HEK293 (cell line): ENCODE measurements around the gene PTPRK.

ENCODE experiments used
- CTCF ChIA-PET: fragments of 350-600 bp; formaldehyde crosslinking; extraction: SDS; loops from one replicate; lab custom pipeline; 2021; ENCODE audit warnings: antibody characterized with exemption; lab: Yijun Ruan, JAX
- POLR2A ChIA-PET: fragments of 300-600 bp; formaldehyde crosslinking; extraction: SDS; loops from one replicate; lab custom pipeline; 2020; ENCODE audit warnings: antibody characterized with exemption, inconsistent platforms; lab: Yijun Ruan, JAX
- H3K27ac ChIP-seq: fragments of 200-500 bp; sonication (Bioruptor generic); 2 replicates; pipeline ENCODE4 v1.5.1; 2014; ENCODE audit warnings: low read depth, low read length, control low read depth, inconsistent platforms; ENCODE audit errors: extremely low read depth
- H3K36me3 ChIP-seq, 2 experiments: fragments of 200-500 bp in 1 of 2; sonication (Bioruptor generic) in 1 of 2; 1 replicate in 1 of 2; 2 replicates in 1 of 2; pipeline ENCODE4 v1.5.1; 2014 to 2017; ENCODE audit warnings: inconsistent platforms in 2 of 2, low read length in 2 of 2; ENCODE audit not compliant: control insufficient read depth in 2 of 2, insufficient read depth in 1 of 2
- H3K4me1 ChIP-seq: fragments of 200-500 bp; sonication (Bioruptor generic); 2 replicates; pipeline ENCODE4 v1.5.1; 2014; ENCODE audit warnings: mild to moderate bottlenecking, low read length, inconsistent platforms; ENCODE audit not compliant: control insufficient read depth, insufficient read depth
- H3K4me3 ChIP-seq: 2 replicates; pipeline ENCODE4 v1.5.1; 2011; ENCODE audit warnings: low read depth, mild to moderate bottlenecking, control low read depth, low read length, moderate library complexity
- H3K9me3 ChIP-seq: fragments of 200-500 bp; sonication (Bioruptor generic); 2 replicates; pipeline ENCODE4 v1.5.1; 2014; ENCODE audit warnings: low read depth, low read length, inconsistent platforms; ENCODE audit not compliant: control insufficient read depth, insufficient read depth
- BCL11A ChIP-seq: fragments of 450-650 bp; formaldehyde crosslinking; IDR thresholded peaks from 2 replicates; pipeline ENCODE4 v1.5.1; 2016; ENCODE audit warnings: low read depth, missing biosample characterization, missing genetic modification characterization
- HIC1 ChIP-seq: fragments of 450-650 bp; formaldehyde crosslinking; IDR thresholded peaks from 2 replicates; pipeline ENCODE4 v1.5.1; 2016; ENCODE audit warnings: missing biosample characterization, missing genetic modification characterization
- KLF16 ChIP-seq: fragments of 450-650 bp; formaldehyde crosslinking; IDR thresholded peaks from 2 replicates; pipeline ENCODE4 v1.5.1; 2017; ENCODE audit warnings: missing biosample characterization, missing genetic modification characterization
- OVOL3 ChIP-seq: fragments of 450-650 bp; formaldehyde crosslinking; IDR thresholded peaks from 2 replicates; pipeline ENCODE4 v1.5.1; 2016; ENCODE audit warnings: missing biosample characterization, missing genetic modification characterization
- PRDM10 ChIP-seq: fragments of 450-650 bp; formaldehyde crosslinking; IDR thresholded peaks from 2 replicates; pipeline ENCODE4 v1.5.1; 2016; ENCODE audit warnings: missing biosample characterization, missing genetic modification characterization
- SP7 ChIP-seq: fragments of 450-650 bp; formaldehyde crosslinking; IDR thresholded peaks from 2 replicates; pipeline ENCODE4 v1.5.1; 2016; ENCODE audit warnings: missing biosample characterization, missing genetic modification characterization
- ZBTB17 ChIP-seq: fragments of 450-650 bp; formaldehyde crosslinking; IDR thresholded peaks from 2 replicates; pipeline ENCODE4 v1.5.1; 2016; ENCODE audit warnings: missing biosample characterization, missing genetic modification characterization
- ZBTB44 ChIP-seq: fragments of 450-650 bp; IDR thresholded peaks from 2 replicates; pipeline ENCODE4 v1.5.1; 2018; ENCODE audit warnings: missing biosample characterization, mild to moderate bottlenecking, missing genetic modification characterization
- ZNF133 ChIP-seq: fragments of 450-650 bp; formaldehyde crosslinking; IDR thresholded peaks from 2 replicates; pipeline ENCODE4 v1.5.1; 2016; ENCODE audit warnings: missing biosample characterization, missing genetic modification characterization
- ZNF140 ChIP-seq: fragments of 450-650 bp; formaldehyde crosslinking; IDR thresholded peaks from 2 replicates; pipeline ENCODE4 v1.5.1; 2016; ENCODE audit warnings: missing biosample characterization, missing genetic modification characterization
- ZNF146 ChIP-seq: fragments of 450-650 bp; formaldehyde crosslinking; IDR thresholded peaks from 2 replicates; pipeline ENCODE4 v1.5.1; 2016; ENCODE audit warnings: missing biosample characterization, missing genetic modification characterization
- ZNF18 ChIP-seq: fragments of 450-650 bp; formaldehyde crosslinking; IDR thresholded peaks from 2 replicates; pipeline ENCODE4 v1.5.1; 2016; ENCODE audit warnings: missing biosample characterization, missing genetic modification characterization
- ZNF274 ChIP-seq, 2 experiments: fragments of 200-500 bp in 1 of 2; fragments of 450-650 bp in 1 of 2; sonication (Bioruptor generic) in 1 of 2; formaldehyde crosslinking in 1 of 2; IDR thresholded peaks; 2 replicates each; pipeline versions ENCODE4 v1.5.1 to v1.6.1; 2014 to 2016; ENCODE audit warnings: borderline replicate concordance in 1 of 2, inconsistent platforms in 1 of 2, low read length in 1 of 2, missing biosample characterization in 1 of 2, missing genetic modification characterization in 1 of 2
- ZNF341 ChIP-seq: fragments of 450-650 bp; formaldehyde crosslinking; IDR thresholded peaks from 2 replicates; pipeline ENCODE4; 2016; ENCODE audit warnings: low read depth, missing biosample characterization, missing genetic modification characterization
- ZNF366 ChIP-seq: fragments of 450-650 bp; formaldehyde crosslinking; conservative IDR thresholded peaks from 2 replicates; pipeline ENCODE4 v1.5.1; 2016; ENCODE audit warnings: missing biosample characterization, missing genetic modification characterization
- ZNF391 ChIP-seq: fragments of 450-650 bp; formaldehyde crosslinking; IDR thresholded peaks from 2 replicates; pipeline ENCODE4 v1.5.1; 2016; ENCODE audit warnings: low read depth, missing biosample characterization, missing genetic modification characterization, borderline replicate concordance
- ZNF404 ChIP-seq: fragments of 450-650 bp; formaldehyde crosslinking; IDR thresholded peaks from 2 replicates; pipeline ENCODE4 v1.5.1; 2017; ENCODE audit warnings: missing biosample characterization, missing genetic modification characterization
- ZNF514 ChIP-seq: fragments of 450-650 bp; formaldehyde crosslinking; IDR thresholded peaks from 2 replicates; pipeline ENCODE4 v1.5.1; 2016; ENCODE audit warnings: missing biosample characterization, missing genetic modification characterization
- ZNF529 ChIP-seq: fragments of 450-650 bp; formaldehyde crosslinking; IDR thresholded peaks from 2 replicates; pipeline ENCODE4 v1.5.1; 2017; ENCODE audit warnings: missing genetic modification characterization, missing biosample characterization; ENCODE audit not compliant: insufficient replicate concordance
- ZNF843 ChIP-seq: fragments of 450-650 bp; formaldehyde crosslinking; IDR thresholded peaks from 2 replicates; pipeline ENCODE4 v1.5.1; 2016; ENCODE audit warnings: missing biosample characterization, missing genetic modification characterization

Gene PTPRK

GRCh38 chr6:128018821-128019220 is 501.6 kb downstream of the PTPRK start:
- Histone ChIP-seq H3K4me1 (no peaks in the 10 kb centered on the region), H3K27ac (no peak overlapping the region), H3K36me3 (no peaks in the 10 kb centered on the region), H3K4me3 (no peak overlapping the region), H3K9me3 (no peaks in the 10 kb centered on the region)
- ChIA-PET POLR2A (no interaction called here), CTCF (no interaction called here)
- no peak for TF ChIP-seq ZNF514 (tag by site-specific recombination)
- no peak for TF ChIP-seq ZNF146 (tag by site-specific recombination)
- TF ChIP-seq ZNF366 (tag by site-specific recombination), result no peak
- TF ChIP-seq HIC1, result no peak
- no peak for TF ChIP-seq ZNF391 (tag by site-specific recombination)
- no peak for TF ChIP-seq ZBTB17 (tag by site-specific recombination)
- no peak for TF ChIP-seq ZNF529 (tag by site-specific recombination)
- no peak for TF ChIP-seq ZNF341 (tag by site-specific recombination)

GRCh38 chr6:128017288-128017687 is 503.1 kb downstream of the PTPRK start:
- no peak for TF ChIP-seq ZNF529 (tag by site-specific recombination)
- TF ChIP-seq ZBTB44 (tag by site-specific recombination), result no peak
- no peak for TF ChIP-seq ZNF140 (tag by site-specific recombination)
- TF ChIP-seq, all 188 proteins: peak for 0
- Histone ChIP-seq H3K27ac (no peak overlapping the region), H3K9me3 (no peaks in the 10 kb centered on the region), H3K4me1 (no peaks in the 10 kb centered on the region), H3K4me3 (no peak overlapping the region), H3K36me3 (no peaks in the 10 kb centered on the region)
- ChIA-PET POLR2A (no interaction called here), CTCF (no interaction called here)

- CTCF ChIA-PET, result interaction anchor here (0.6 kb wide), 2 partner anchors 48 to 247 kb away, joined by 3 to 5 read pairs; no protein-coding TSS in a partner anchor
- Histone ChIP-seq H3K27ac (no peak overlapping the region), H3K4me1 (no peaks in the 10 kb centered on the region), H3K9me3 (no peaks in the 10 kb centered on the region), H3K36me3 (no peaks in the 10 kb centered on the region), H3K4me3 (no peak overlapping the region)
- POLR2A ChIA-PET, result no interaction called here
- TF ChIP-seq OVOL3 (tag by site-specific recombination) (no peak), PRDM10 (tag by site-specific recombination) (no peak), ZNF404 (tag by site-specific recombination) (no peak), ZNF843 (tag by site-specific recombination) (no peak), ZNF18 (tag by site-specific recombination) (no peak), BCL11A (tag by site-specific recombination) (no peak), KLF16 (tag by site-specific recombination) (no peak), ZNF133 (tag by site-specific recombination) (no peak), SP7 (tag by site-specific recombination) (no peak), ZNF274 (IDR thresholded peaks at IDR 0.05; ENCODE audit: low read length) (no peak), ZNF274 (tag by site-specific recombination; IDR thresholded peaks at IDR 0.05; ENCODE audit: borderline replicate concordance) (no peak)
Observed at GRCh38 chr6:128007658-128008057, 512.7 kb downstream of the PTPRK start.
